ENCODE data around the gene NCK1.

NCK1 gene

DNA sequence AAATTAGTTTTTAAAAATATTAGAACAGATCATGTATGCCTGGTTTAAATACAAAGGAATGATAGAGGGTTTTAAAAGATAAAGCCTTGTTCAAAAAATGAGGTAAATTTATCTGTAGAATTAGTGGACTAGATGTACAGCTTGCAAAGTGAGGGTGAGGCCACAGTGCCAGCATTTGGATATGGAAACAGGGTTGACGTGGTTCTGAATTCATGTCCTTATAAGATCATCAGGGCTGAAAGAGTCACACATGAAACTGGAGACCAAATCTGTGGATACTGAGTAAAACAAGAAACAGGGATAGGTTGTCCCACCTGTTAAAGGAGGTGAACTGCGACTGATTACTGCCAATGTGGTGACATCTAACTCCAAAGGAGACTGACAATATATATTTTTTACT lies 46.3 kb downstream of the NCK1 start:
- DNase-seq (ENCODE audit: low spot score), result no peak

DNA sequence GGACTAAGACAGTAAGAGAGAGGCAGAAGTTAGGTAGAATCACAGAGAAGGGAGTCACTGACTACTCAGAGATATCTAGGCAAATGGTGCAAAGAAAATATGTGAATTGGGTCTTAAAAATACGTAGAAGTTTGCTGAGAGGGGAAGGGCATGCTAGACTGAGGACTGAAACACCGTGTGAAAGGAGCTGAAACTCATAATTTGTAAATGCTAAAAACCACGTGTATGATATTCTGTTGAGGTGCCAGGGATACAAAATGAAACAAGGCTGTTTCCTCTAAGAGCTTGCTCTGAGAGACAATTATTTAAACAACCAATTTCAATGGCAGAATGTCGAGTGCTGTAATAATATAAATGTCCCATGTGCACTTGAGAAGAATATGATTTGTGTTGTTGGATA lies 47.2 kb downstream of the NCK1 start:
- no peak for DNase-seq (ENCODE audit: low spot score)

DNA sequence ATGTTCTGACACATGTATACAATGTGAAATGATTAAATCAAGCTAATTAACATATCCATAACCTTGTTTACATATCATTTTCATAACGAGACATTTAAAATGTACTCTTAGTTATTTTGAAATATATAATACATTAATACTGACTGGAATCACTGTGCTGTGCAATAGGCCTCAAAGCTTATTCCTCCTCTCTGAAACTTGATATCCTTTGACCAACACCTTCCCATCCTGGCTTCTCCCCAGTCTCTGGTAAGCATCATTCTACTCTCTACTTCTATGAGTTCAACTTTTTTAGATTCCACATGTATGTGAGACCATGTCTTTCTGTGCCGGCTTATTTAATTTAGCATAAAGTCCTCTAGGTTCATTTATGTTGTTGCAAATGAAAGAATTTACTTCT lies 48.7 kb downstream of the NCK1 start:
- no peak for DNase-seq (ENCODE audit: low spot score)

DNA sequence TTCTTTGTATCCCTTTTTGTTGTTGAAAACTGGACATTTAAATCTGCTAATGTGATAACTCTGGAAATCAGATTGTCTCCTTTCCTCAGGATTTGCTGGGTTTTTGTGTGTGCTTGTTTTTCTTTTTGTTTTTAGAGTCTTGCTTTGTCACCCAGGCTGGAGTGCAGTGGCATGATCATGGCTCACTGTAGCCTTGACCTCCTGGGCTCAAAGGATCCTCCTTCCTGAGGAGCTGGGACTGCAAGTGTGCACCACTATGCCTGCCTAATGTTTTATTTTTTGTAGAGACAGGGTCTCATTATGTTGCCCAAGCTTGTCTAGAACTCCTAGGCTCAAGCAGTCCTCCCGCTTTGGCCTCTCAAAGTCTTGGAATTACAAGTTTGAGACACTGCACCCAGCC lies 51.2 kb downstream of the NCK1 start:
- DNase-seq (ENCODE audit: low spot score), result no peak

DNA sequence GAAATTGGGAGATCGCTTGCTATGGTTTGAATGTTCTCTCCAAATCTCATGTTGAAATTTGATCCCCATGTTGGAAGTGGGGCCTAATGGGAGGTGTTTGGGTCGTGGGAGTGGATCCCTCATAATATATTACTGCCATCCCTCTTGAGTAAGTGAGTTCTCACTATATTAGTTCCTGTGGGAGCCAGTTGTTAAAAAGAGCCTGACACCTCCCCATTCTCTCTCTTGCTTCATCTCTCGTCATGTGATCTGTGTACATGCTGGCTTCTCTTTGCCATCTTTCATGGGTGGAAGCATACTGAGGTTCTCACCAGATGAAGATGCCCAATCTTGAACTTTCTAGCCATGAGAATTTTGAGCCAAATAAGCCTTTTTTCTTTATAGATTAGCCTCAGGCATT lies 52.7 kb downstream of the NCK1 start:
- DNase-seq (ENCODE audit: low spot score), result no peak

DNA sequence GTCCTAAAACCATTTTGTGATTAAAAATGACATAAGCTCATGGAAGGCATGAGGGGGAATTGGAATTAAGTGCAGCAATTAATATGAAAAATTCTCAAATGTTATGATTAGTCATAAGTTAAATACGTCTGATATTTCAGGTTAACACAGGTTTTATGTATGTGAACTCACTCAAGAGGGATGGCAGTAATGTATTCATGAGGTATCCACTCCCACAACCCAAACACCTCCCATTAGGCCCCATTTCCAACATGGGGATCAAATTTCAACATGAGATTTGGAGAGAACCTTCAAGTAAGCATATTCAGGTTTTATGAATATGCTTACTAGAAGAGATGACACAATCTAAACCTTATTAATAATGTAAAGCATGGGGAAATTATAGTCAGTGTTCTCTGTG lies 54.2 kb downstream of the NCK1 start:
- no peak for DNase-seq (ENCODE audit: low spot score)

DNA sequence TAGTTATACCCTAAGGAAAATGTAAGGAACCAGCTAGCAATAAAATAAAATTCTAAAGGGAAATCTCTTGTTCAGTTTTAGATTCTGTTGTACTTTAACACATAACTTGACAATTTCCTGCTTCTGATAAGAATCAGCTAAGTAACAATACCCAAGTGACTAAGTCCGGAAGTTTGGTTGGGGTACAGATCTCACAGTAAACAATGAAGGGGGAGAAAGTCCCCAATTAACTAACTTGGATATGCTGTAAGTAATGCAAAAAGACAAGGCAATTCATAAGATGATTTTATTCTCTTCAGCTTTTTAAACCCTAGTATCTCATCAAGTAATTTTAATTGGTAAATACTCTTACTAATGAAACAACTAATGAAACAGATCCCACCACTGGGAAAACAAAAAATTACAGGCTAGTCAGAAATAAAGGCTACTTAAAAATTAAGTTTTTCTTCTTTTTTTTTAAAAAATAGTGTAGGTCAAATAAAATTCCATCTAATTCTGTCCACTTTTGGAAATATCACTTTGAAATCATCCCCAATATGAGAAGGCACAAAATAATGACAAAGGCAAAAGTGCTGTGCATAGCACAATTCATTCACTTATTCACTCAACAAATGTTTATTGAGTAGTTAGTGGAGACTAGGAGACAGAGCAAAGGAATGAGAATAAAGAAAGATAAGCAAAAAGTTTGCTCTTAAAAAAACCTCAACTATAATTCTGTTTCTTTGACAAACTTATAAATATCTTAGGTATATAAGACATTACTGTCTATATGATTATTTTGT lies 58.0 kb downstream of the NCK1 start:
- DNase-seq (ENCODE audit: low spot score), result no peak

DNA sequence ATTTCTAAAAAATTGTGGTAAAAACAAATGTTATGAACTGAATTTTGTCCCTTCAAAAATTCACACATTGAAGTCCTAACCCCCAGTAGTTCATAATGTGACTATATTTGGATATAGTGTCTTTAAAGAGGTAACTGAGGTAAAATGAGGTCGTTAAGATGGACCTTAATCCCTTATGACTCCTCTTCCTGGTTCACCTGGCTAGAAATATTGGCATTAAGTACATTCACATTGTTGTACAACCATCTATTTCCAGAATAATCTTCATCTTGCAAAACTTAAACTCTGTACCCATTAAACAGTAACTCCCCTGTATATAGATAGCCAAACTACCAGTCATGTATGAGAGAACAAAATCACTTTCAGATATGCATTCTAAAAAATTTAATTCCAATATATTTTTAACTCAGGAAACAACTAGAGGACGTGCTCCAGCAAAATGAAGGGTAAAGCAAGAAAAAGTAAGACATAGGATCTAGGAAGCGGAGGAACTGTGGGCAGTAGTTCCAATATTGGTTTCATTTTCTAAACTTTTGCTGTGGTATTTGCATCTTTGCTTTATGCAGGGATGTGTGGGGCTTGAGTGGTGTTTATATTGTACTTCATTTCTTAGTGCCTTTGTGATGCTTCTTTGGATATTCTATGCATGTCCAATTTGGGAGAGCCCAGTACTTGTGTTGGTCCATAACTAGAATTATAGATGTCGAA lies 59.0 kb downstream of the NCK1 start:
- no peak for DNase-seq (ENCODE audit: low spot score)

DNA sequence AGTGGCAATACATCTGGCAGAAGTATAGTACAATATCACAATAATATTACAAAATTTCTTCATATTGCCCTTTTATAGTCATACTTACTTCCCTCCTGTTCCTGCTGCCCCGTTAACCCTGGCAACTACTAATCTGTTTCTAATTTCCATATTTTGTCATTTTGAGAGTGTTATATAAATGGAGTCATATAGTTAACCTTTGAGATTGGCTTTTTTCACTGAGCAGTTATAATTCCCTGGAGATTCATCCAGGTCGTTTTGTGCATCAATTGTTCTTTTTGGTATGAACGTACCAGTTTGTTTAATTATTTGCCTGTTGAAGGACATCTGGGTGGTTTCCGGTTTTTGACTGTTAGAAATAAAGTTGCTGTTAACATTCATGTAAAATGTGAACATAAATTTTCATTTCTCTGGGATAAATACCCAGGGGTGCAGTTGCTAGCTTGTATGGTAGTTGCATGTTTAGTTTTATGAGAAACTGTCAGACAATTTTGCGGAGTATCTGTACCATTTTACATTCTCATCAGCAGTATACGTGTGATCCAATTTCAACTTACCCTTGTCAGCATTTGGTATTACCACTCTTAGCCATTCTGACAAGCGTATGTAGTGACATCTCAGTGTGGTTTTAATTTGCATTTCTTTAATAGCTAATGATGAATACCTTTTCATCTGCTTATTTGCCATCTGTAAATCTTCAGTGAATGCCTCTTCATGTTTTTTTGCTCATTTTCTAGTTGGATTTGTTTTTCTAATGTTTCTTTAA lies 63.6 kb downstream of the NCK1 start:
- no peak for DNase-seq (ENCODE audit: low spot score)

DNA sequence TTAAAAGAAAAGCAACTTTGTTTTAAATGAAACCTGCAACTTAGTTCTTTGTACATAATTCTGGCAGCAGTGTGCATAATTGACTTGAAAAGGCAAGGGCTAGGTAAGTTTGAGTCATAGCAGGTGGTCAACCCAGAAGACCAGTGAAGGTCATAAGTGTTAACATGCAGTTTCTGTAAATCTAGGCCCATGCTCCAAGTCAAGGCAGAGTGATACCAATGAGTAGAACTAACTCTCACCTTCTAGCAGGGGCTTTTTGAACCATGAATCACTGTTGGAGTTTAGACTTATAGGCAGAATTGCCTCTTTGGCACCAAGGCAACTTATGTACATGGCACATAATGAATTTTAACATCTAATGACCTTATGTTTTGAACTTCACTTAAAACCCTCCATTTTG lies 66.2 kb downstream of the NCK1 start:
- no peak for DNase-seq (ENCODE audit: low spot score)

DNA sequence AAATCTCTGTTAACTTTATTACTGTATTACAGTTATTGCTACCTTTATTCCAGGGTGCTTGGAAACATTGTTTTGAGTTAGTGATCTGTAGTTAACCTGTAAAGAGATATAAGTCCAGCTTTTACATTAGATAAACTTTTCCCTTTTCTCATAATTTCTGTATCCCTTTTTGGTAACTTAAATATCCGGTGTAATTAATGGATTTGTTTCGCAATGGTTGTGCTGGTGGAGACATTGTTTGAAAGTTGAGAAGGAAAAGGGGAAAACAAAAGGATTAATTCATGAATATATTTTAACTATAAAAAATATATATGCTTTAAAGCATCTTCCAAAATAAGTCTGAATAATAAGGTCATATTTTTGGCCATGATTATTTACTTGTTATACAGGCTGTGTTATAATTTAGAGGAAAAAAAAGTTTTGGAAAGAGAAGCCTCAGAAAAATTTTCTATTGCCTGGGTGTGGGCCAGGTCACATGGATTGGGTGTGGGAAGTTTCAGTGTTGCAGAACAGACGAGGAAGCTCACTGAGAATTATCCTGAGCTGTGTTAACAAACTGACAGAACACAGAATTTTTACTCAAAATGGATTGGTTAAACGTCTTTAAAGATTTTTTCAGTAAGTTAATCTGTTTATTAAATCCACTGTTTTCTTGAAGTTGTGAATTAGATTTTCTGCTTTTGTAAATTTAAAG lies 68.1 kb downstream of the NCK1 start:
- no peak for DNase-seq (ENCODE audit: low spot score)

DNA sequence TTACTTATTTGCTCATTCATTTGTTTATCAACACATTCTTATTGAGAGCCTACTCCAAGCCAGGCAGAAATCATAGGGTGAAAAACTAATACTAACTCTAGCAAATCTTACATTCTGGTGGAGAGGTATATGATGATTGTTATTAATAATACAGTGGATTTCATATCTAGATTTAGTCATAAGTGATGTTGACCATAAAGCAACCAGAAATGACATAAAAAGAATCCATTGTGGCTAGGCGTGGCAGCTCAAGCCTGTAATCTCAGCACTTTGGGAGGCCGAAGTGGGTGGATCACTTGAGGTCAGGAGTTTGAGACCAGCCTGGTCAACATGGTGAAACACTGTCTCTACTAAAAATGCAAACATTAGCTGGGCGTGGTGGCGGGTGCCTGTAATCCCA lies 69.6 kb downstream of the NCK1 start:
- no peak for DNase-seq (ENCODE audit: low spot score)

DNA sequence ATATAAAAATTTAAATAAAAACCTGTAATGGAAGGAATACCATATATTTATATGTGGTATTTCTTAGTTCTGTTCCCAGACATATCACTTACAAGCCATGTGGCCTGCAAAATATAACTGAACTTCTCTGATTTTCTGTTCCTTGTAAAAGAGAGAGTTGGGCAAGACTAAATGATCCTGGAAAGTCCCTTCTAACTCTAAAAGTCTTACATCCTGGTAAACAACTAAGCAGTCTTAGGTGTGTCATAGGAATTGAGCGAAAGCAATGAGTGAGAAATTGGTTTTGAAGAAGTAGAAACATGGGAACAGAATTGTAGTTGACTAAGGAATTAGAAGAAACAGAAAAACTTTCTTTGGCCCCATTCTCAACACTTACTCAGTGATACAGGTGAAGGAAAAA lies 70.5 kb downstream of the NCK1 start:
- no peak for DNase-seq (ENCODE audit: low spot score)

DNA sequence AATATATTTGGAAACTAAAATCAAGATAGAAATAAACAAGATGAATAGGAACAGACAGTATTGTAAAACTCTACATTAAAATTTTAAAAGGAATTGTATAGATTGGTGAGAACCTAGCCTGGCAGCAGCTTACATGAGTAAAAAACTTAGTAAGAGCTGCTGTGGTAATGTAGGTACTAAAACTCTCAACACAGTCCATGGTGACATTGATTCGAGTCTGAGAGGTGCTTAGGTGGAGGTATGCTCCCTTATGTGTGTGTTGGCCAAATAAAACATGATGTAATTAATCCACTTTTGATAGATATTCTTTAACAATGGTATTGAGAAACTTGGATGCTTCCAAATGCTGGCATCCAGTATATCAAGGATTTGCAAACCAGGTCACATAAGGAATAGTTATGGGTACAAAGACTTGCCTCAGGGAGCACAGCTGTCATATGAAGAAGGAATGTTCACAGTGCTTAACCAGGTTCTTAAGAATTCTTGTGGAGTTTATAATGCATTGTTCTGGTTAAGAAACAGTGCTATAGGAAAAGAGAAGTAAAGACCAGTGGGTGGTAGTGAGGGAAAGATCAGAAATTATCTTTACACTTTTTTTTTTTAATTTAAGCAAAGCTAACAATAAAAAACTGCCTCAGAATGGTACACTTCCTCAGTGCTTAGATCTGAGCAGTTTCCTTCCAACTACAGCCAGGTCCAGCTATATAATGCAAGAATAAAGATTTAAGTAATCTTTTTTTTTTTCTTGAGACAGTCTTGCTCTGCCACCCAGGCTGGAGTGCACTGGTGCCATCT lies 71.2 kb downstream of the NCK1 start:
- DNase-seq (ENCODE audit: low spot score), result no peak

DNA sequence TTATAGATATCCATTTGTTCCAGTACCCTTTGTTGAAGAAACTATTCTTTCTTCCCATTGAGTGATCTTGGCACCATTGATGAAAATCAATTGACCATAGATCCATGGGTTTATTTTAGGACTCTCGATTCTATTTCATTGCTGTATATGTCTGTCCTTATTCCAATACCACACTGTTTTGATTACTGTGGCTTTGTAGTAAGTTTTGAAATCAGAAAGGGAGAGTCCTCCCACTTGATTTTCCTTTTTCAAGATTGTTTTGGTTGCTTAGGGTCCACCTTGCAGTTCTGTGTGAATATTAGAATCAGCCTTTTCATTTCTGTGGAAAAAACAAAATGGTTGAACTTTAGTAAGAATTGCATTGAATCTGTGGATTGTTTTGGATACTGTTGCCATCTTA lies 75.2 kb downstream of the NCK1 start:
- DNase-seq (ENCODE audit: low spot score), result no peak

DNA sequence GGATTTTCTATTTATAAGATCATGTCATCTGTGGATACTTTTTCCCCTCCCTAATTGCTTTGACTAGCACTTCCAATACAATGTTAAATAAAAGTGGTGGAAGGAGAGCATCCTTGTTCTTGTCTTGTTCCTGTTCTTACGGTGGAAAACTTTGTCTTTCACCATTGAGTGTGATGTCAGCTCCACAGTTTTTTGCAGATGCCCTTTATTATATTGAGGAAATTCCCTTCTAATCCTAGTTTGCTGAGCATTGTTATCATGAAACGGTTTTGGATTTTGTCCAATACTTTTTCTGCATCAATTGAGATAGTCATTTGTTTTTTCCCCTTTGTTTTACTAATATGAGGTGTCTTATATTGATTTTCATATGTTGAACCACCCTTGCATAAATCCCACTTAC lies 75.8 kb downstream of the NCK1 start:
- no peak for DNase-seq (ENCODE audit: low spot score)

DNA sequence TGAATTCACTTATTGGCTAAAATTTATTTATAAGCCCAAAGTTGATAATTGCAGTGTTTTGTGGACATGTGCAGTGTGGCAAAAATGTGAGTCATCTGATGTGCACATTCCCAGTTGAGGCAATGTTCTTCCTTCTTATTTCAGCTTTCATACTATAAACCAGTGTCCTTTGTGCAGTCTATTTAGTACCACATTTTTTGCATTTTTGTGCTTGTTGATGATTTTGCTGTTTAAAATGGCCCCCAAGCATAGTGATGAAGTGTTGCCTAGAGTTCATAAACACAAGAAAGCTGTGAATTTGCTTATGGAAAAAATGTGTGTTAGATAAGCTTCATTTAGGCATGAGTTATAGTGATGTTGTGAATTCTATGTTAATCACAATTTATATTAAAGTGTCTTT lies 76.3 kb downstream of the NCK1 start:
- no peak for DNase-seq (ENCODE audit: low spot score)

DNA sequence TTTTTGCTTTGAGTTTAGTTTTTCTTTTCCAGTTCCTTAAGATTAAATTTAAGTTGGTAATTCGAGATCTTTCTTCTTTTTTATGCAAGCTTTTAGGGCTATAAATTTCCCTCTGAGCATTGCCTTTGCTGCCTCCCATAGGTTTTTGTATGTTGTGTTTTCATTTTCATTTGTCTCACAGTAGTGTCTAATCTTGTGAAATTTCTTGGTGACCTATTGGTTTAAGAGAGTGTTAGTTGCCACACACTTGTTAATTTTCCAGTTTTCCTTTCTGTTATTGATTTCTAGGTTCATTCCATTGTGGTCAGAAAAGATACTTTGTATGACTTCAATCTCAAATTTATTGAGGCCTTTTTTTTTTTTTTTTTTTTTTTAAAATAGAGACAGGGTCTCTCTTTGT lies 77.5 kb downstream of the NCK1 start:
- DNase-seq (ENCODE audit: low spot score), result no peak

DNA sequence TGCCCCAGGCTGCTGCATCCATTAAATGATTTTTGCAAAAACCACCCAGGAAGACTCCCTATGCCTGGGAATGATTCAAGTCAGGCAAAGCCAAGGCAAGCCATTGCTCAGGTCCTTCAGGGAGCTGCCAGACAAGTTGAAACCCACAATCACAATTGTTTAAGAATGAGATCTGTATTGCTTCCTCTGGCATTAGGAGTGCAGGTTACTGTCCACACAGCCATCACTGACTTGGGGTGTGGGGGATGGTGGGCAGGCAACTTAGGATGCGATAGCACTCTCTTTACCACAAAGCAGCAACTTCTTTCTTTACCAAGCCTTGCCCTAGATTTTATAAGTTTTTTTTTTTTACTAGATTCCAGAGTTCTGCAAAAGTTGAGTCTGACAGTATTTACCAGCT lies 80.8 kb downstream of the NCK1 start:
- no peak for DNase-seq (ENCODE audit: low spot score)

DNA sequence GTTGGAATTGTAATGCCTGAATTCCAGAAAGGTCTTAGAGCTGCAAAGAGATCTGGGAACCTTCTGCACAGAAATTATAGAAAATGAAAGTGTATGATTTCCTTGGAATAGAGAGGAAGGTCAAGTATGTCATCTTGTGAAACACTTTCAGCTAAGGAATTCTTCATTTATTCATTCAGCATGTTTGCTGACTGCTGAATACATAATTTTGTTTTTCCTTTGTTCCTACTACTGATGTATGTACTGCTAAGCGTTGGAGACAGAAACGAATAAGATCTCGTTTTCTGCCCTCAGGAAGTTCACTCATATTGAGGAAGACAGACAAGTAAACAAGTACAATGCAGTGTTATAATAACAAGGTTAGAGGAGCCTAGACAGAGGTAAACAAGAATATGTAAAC lies 81.4 kb downstream of the NCK1 start:
- no peak for DNase-seq (ENCODE audit: low spot score)

DNA sequence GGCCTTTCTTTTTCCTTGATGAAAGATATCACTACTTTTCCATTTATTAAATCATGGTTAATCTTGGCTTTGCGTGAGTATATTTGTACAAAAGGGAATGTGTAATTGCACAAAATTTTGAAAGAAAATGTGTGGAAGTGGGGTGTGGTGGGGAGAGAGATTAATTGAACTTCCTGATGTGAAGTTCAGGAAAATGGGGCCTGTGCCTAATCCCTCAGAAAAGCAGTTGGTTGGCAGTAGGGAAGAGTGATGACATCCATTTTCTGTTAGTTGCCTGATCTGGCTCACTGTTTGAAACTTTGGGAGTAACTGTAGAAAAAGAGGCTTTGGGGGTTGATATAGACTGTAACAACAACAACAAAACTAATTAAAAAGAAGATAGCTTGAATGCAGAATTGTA lies 85.0 kb downstream of the NCK1 start:
- no peak for DNase-seq (ENCODE audit: low spot score)

DNA sequence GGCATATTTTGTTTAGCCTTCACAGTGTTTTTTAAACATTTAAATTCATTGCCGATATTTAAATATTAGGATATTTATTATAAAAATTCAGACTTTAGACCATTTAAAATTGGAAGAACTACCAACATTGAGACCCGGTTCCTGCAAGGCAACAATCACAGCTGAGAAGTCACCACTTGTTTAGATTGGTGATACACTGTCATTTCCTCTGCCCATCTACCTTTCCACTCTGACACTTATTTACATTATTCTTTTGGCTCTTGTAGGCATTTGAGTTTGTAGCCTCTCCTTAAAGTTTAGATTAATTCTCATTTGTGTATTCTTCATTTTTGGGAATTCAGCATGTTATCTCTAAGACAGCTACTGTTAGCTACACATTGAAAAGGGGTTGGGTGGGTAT lies 85.5 kb downstream of the NCK1 start:
- DNase-seq (ENCODE audit: low spot score), result no peak
